Measurements from ENCODE around the gene AUTS2.

Gene AUTS2

GRCh38 chr7:70481570-70482123 lies 883.4 kb downstream of the AUTS2 start:
- Histone ChIP-seq H3K56ac (ENCODE audit: low read length) (no peak overlapping the region), H3K4me3 (ENCODE audit: low read length) (no peak overlapping the region), H3K4ac (ENCODE audit: low read depth, low read length) (no peak overlapping the region), H2BK15ac (replicated peaks; ENCODE audit: low read depth) (no peak overlapping the region), H3K79me1 (ENCODE audit: low read length) (no peaks in the 10 kb centered on the region), H3K36me3 (ENCODE audit: control insufficient read depth, insufficient read depth, low read length) (no peaks in the 10 kb centered on the region), H2AK5ac (ENCODE audit: low read length) (no peak overlapping the region), H3K9ac (ENCODE audit: low read length) (no peak overlapping the region), H3K79me2 (ENCODE audit: control insufficient read depth, insufficient read depth, low read length) (no peaks in the 10 kb centered on the region), H3K18ac (ENCODE audit: low read length) (no peak overlapping the region), H3K4me2 (ENCODE audit: low read length) (no peak overlapping the region), H4K5ac (ENCODE audit: low read length) (no peak overlapping the region), H2BK120ac (ENCODE audit: low read depth, low read length) (no peak overlapping the region), H4K8ac (ENCODE audit: low read depth, low read length) (no peak overlapping the region), H3K23ac (ENCODE audit: low read length) (no peak overlapping the region), H3K4me1 (ENCODE audit: control insufficient read depth, low read depth, low read length) (no peaks in the 10 kb centered on the region), H3K27ac (ENCODE audit: low read depth, low read length) (no peak overlapping the region), H3K27me3 (ENCODE audit: insufficient read depth, low read length, poor library complexity) (no peaks in the 10 kb centered on the region), H2BK5ac (ENCODE audit: low read length) (no peak overlapping the region)
- no CpG with 5 or more reads among the region's 8 CpGs for WGBS (ENCODE audit: extremely low coverage, insufficient coverage, low lambda C conversion rate)
- no peak for DNase-seq

DNA sequence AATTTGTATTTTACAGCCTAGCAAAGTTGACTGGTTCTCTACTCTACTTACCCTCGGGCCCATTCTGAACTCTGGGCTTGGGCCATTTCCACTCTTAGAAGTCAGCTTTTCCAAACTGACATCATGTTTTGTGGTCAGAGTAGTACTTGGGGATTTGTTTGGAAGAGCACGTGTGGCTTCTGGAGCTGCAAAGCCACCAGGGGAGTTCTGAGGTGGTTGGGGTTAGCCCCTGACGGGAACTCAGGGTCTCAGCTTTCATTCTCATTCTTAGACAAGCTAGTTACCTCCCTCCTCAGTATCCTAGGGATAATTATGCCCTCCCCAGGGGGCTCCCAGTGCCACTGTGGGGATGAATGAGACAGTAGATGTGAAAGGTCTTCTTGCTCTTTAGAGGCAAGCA lies 886.0 kb downstream of the AUTS2 start:
- H3K4ac ChIP-seq (ENCODE audit: low read depth, low read length) = no peak overlapping the region
- H3K9ac ChIP-seq (ENCODE audit: low read length) = no peak overlapping the region
- no peaks in the 10 kb centered on the region for H3K79me1 ChIP-seq (ENCODE audit: low read length)
- no peak overlapping the region for H2BK15ac ChIP-seq (replicated peaks; ENCODE audit: low read depth)
- no peak overlapping the region for H2BK120ac ChIP-seq (ENCODE audit: low read depth, low read length)
- no CpG with 5 or more reads among the region's 3 CpGs for WGBS (ENCODE audit: extremely low coverage, insufficient coverage, low lambda C conversion rate)
- H3K4me2 ChIP-seq (ENCODE audit: low read length) = no peak overlapping the region
- H3K18ac ChIP-seq (ENCODE audit: low read length) = no peak overlapping the region
- H3K27ac ChIP-seq (ENCODE audit: low read depth, low read length) = no peak overlapping the region
- DNase-seq = no peak
- no peak overlapping the region for H3K56ac ChIP-seq (ENCODE audit: low read length)
- no peak overlapping the region for H2BK5ac ChIP-seq (ENCODE audit: low read length)
- H3K23ac ChIP-seq (ENCODE audit: low read length) = no peak overlapping the region
- H3K27me3 ChIP-seq (ENCODE audit: insufficient read depth, low read length, poor library complexity) = no peaks in the 10 kb centered on the region
- H4K5ac ChIP-seq (ENCODE audit: low read length) = no peak overlapping the region
- H3K4me3 ChIP-seq (ENCODE audit: low read length) = no peak overlapping the region
- H3K4me1 ChIP-seq (ENCODE audit: control insufficient read depth, low read depth, low read length) = no peaks in the 10 kb centered on the region
- H3K79me2 ChIP-seq (ENCODE audit: control insufficient read depth, insufficient read depth, low read length) = no peaks in the 10 kb centered on the region
- no peaks in the 10 kb centered on the region for H3K36me3 ChIP-seq (ENCODE audit: control insufficient read depth, insufficient read depth, low read length)
- no peak overlapping the region for H2AK5ac ChIP-seq (ENCODE audit: low read length)
- no peak overlapping the region for H4K8ac ChIP-seq (ENCODE audit: low read depth, low read length)

GRCh38 chr7:70486977-70487376 lies 888.7 kb downstream of the AUTS2 start:
- Histone ChIP-seq H3K79me1 (ENCODE audit: low read length) (no peaks in the 10 kb centered on the region), H3K4me2 (ENCODE audit: low read length) (no peak overlapping the region), H3K18ac (ENCODE audit: low read length) (no peak overlapping the region), H2BK5ac (ENCODE audit: low read length) (no peak overlapping the region), H3K4me1 (ENCODE audit: control insufficient read depth, low read depth, low read length) (no peaks in the 10 kb centered on the region), H3K79me2 (ENCODE audit: control insufficient read depth, insufficient read depth, low read length) (no peaks in the 10 kb centered on the region), H3K27me3 (ENCODE audit: insufficient read depth, low read length, poor library complexity) (no peaks in the 10 kb centered on the region), H3K23ac (ENCODE audit: low read length) (no peak overlapping the region), H3K9ac (ENCODE audit: low read length) (no peak overlapping the region), H3K27ac (ENCODE audit: low read depth, low read length) (no peak overlapping the region), H3K36me3 (ENCODE audit: control insufficient read depth, insufficient read depth, low read length) (no peaks in the 10 kb centered on the region), H4K8ac (ENCODE audit: low read depth, low read length) (no peak overlapping the region), H2AK5ac (ENCODE audit: low read length) (no peak overlapping the region), H4K5ac (ENCODE audit: low read length) (no peak overlapping the region), H2BK15ac (replicated peaks; ENCODE audit: low read depth) (no peak overlapping the region), H3K4me3 (ENCODE audit: low read length) (no peak overlapping the region), H2BK120ac (ENCODE audit: low read depth, low read length) (no peak overlapping the region), H3K4ac (ENCODE audit: low read depth, low read length) (no peak overlapping the region), H3K56ac (ENCODE audit: low read length) (no peak overlapping the region)
- no peak for DNase-seq
- no CpG with 5 or more reads among the region's 7 CpGs for WGBS (ENCODE audit: extremely low coverage, insufficient coverage, low lambda C conversion rate)

DNA sequence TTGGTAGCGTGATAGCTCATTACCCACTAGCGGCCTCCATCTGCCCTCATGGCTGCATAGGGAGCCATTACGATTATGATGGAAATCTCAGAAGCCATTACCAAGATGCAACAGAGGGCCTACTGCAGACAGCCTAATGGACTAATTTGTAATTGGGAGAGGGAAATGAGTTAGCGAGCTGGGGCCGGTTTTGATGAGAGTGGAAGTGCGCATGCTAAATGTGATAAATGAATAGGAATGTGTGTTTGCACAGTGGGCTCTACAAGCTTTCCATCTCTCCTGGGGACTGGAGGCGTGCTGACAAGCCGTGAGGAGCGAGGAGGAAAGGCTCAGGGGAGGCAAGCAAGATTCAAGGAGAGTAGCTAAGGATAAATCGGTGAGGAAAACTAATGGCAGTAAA lies 889.2 kb downstream of the AUTS2 start:
- no peak overlapping the region for H3K4me3 ChIP-seq (ENCODE audit: low read length)
- H4K5ac ChIP-seq (ENCODE audit: low read length) = no peak overlapping the region
- H3K36me3 ChIP-seq (ENCODE audit: control insufficient read depth, insufficient read depth, low read length) = no peaks in the 10 kb centered on the region
- H3K4ac ChIP-seq (ENCODE audit: low read depth, low read length) = no peak overlapping the region
- DNase-seq = no peak
- no peak overlapping the region for H2AK5ac ChIP-seq (ENCODE audit: low read length)
- H3K4me2 ChIP-seq (ENCODE audit: low read length) = no peak overlapping the region
- H3K27ac ChIP-seq (ENCODE audit: low read depth, low read length) = no peak overlapping the region
- H3K23ac ChIP-seq (ENCODE audit: low read length) = no peak overlapping the region
- H3K56ac ChIP-seq (ENCODE audit: low read length) = no peak overlapping the region
- no peaks in the 10 kb centered on the region for H3K4me1 ChIP-seq (ENCODE audit: control insufficient read depth, low read depth, low read length)
- H2BK120ac ChIP-seq (ENCODE audit: low read depth, low read length) = no peak overlapping the region
- H2BK15ac ChIP-seq (replicated peaks; ENCODE audit: low read depth) = no peak overlapping the region
- no peak overlapping the region for H3K9ac ChIP-seq (ENCODE audit: low read length)
- H4K8ac ChIP-seq (ENCODE audit: low read depth, low read length) = no peak overlapping the region
- H3K79me1 ChIP-seq (ENCODE audit: low read length) = no peaks in the 10 kb centered on the region
- H3K79me2 ChIP-seq (ENCODE audit: control insufficient read depth, insufficient read depth, low read length) = no peaks in the 10 kb centered on the region
- H2BK5ac ChIP-seq (ENCODE audit: low read length) = no peak overlapping the region
- no CpG with 5 or more reads among the region's 10 CpGs for WGBS (ENCODE audit: extremely low coverage, insufficient coverage, low lambda C conversion rate)
- no peaks in the 10 kb centered on the region for H3K27me3 ChIP-seq (ENCODE audit: insufficient read depth, low read length, poor library complexity)
- H3K18ac ChIP-seq (ENCODE audit: low read length) = no peak overlapping the region

DNA sequence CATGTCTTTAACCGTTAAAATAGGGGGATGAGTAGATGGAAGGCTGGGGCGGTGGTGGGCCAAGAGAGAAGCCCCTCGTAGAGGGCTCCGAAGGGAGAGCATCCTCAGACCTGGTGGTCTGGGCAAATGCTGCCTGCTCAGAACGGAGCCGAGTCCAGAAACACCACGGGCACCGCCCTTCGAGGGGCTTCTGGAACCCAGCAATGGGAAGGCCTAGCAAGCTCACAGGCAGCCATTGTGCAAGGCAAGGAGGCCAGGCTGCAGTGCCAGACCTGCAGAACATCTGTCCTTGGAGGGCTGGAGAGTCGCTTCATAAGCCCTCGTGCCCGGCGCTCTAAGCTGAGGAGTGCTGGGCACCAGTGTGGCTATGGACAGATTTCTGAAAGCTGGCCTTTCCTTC lies 889.6 kb downstream of the AUTS2 start:
- no peaks in the 10 kb centered on the region for H3K4me1 ChIP-seq (ENCODE audit: control insufficient read depth, low read depth, low read length)
- H3K18ac ChIP-seq (ENCODE audit: low read length) = no peak overlapping the region
- H3K4me3 ChIP-seq (ENCODE audit: low read length) = no peak overlapping the region
- no peak overlapping the region for H2BK5ac ChIP-seq (ENCODE audit: low read length)
- DNase-seq = no peak
- no peak overlapping the region for H3K4ac ChIP-seq (ENCODE audit: low read depth, low read length)
- H3K27me3 ChIP-seq (ENCODE audit: insufficient read depth, low read length, poor library complexity) = no peaks in the 10 kb centered on the region
- no peak overlapping the region for H3K9ac ChIP-seq (ENCODE audit: low read length)
- H2AK5ac ChIP-seq (ENCODE audit: low read length) = no peak overlapping the region
- H3K27ac ChIP-seq (ENCODE audit: low read depth, low read length) = no peak overlapping the region
- H2BK120ac ChIP-seq (ENCODE audit: low read depth, low read length) = no peak overlapping the region
- H3K79me2 ChIP-seq (ENCODE audit: control insufficient read depth, insufficient read depth, low read length) = no peaks in the 10 kb centered on the region
- H3K36me3 ChIP-seq (ENCODE audit: control insufficient read depth, insufficient read depth, low read length) = no peaks in the 10 kb centered on the region
- no peak overlapping the region for H4K8ac ChIP-seq (ENCODE audit: low read depth, low read length)
- no peak overlapping the region for H3K23ac ChIP-seq (ENCODE audit: low read length)
- H3K4me2 ChIP-seq (ENCODE audit: low read length) = no peak overlapping the region
- no peaks in the 10 kb centered on the region for H3K79me1 ChIP-seq (ENCODE audit: low read length)
- no peak overlapping the region for H4K5ac ChIP-seq (ENCODE audit: low read length)
- no CpG with 5 or more reads among the region's 13 CpGs for WGBS (ENCODE audit: extremely low coverage, insufficient coverage, low lambda C conversion rate)
- H3K56ac ChIP-seq (ENCODE audit: low read length) = no peak overlapping the region
- H2BK15ac ChIP-seq (replicated peaks; ENCODE audit: low read depth) = no peak overlapping the region

DNA sequence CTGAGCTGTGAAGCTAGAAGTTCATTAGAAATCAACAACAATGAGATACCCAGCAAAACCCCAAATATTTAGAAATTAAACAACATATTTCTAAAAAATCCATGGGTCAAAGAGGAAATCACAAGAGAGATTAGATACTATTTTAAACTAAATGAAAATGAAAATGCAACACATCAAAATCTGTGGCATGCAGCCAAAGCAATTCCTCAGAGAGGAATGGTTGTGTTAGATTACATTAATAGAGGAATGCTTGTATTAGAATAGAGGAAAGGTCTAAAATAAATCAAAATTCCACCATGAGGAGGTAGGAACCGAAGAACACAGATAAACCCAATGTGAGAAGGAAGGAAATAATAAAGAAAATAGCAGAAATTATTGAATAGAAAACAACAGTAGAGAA lies 891.5 kb downstream of the AUTS2 start:
- no peak overlapping the region for H3K23ac ChIP-seq (ENCODE audit: low read length)
- H3K27me3 ChIP-seq (ENCODE audit: insufficient read depth, low read length, poor library complexity) = no peaks in the 10 kb centered on the region
- WGBS (ENCODE audit: extremely low coverage, insufficient coverage, low lambda C conversion rate) = no CpG with 5 or more reads among the region's 1 CpG
- H4K8ac ChIP-seq (ENCODE audit: low read depth, low read length) = no peak overlapping the region
- H3K4me3 ChIP-seq (ENCODE audit: low read length) = no peak overlapping the region
- no peaks in the 10 kb centered on the region for H3K4me1 ChIP-seq (ENCODE audit: control insufficient read depth, low read depth, low read length)
- no peak overlapping the region for H4K5ac ChIP-seq (ENCODE audit: low read length)
- no peak overlapping the region for H2BK15ac ChIP-seq (replicated peaks; ENCODE audit: low read depth)
- no peak overlapping the region for H3K27ac ChIP-seq (ENCODE audit: low read depth, low read length)
- no peaks in the 10 kb centered on the region for H3K79me1 ChIP-seq (ENCODE audit: low read length)
- H3K4ac ChIP-seq (ENCODE audit: low read depth, low read length) = no peak overlapping the region
- H2BK120ac ChIP-seq (ENCODE audit: low read depth, low read length) = no peak overlapping the region
- H3K36me3 ChIP-seq (ENCODE audit: control insufficient read depth, insufficient read depth, low read length) = no peaks in the 10 kb centered on the region
- H3K79me2 ChIP-seq (ENCODE audit: control insufficient read depth, insufficient read depth, low read length) = no peaks in the 10 kb centered on the region
- H3K4me2 ChIP-seq (ENCODE audit: low read length) = no peak overlapping the region
- no peak for DNase-seq
- no peak overlapping the region for H3K18ac ChIP-seq (ENCODE audit: low read length)
- no peak overlapping the region for H3K56ac ChIP-seq (ENCODE audit: low read length)
- H2BK5ac ChIP-seq (ENCODE audit: low read length) = no peak overlapping the region
- no peak overlapping the region for H3K9ac ChIP-seq (ENCODE audit: low read length)
- no peak overlapping the region for H2AK5ac ChIP-seq (ENCODE audit: low read length)

Measured in mesendoderm (in vitro differentiated cells).